Ovary (tissue), 3 donors: ENCODE results near the gene ARPC5L.

Source experiments
- CTCF ChIP-seq, 3 donors: fragments of 450-650 bp in 2 of 3; fragments of 200-600 bp in 1 of 3; IDR thresholded peaks; one replicate each; pipeline versions ENCODE4 v1.5.1 to v1.8.0; 2016 to 2022; ENCODE audit warnings: antibody characterized with exemption in 3 of 3, mild to moderate bottlenecking in 1 of 3
- EP300 ChIP-seq: sonication (generic); formaldehyde crosslinking; IDR thresholded peaks from one replicate; pipeline ENCODE4 v1.6.1; 2017; ENCODE audit warnings: antibody characterized with exemption
- POLR2A ChIP-seq: fragments of 450-650 bp; IDR thresholded peaks from one replicate; pipeline ENCODE4 v1.6.1; 2017; ENCODE audit warnings: antibody characterized with exemption, mild to moderate bottlenecking, moderate library complexity
- donor health status: DM: no; HTN: no; CAD: no.

DNA sequence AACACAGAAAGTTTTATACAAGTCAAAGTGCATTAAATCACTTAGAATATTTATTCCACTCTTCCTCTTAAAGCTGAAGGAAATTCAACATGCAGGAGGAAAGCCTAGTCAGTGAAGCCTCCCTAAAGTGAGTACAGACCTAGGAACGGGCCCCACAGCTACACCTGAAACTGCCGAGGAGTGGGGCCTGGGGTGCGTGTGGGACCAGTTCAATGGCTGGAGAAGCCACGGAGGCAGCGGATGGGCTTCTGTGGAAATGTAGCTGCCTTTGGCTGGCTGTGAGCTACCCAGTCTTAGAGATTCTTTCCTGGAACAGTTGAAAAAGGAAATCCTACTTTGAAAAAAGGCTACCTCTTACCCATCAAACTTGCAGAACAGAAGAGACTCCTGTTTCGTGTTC lies 16.6 kb downstream of the ARPC5L start:
- no peak for TF ChIP-seq CTCF (IDR thresholded peaks at IDR 0.05)
- TF ChIP-seq POLR2A = no peak
- no peak for TF ChIP-seq EP300
